ENCODE measurements around the gene CYFIP1. TPM values are rescaled to one million over a fixed set of nuclear protein-coding genes. Genes with fewer than 3 reads are reported as not detected.

CYFIP1 gene
- total and polyA plus RNA-seq, 9 of the 15 experiments (the other 6 are each of a cell fraction or from before 2014, with no cell fraction given), result 3.8 to 59.8 (median 28.3) TPM

DNA sequence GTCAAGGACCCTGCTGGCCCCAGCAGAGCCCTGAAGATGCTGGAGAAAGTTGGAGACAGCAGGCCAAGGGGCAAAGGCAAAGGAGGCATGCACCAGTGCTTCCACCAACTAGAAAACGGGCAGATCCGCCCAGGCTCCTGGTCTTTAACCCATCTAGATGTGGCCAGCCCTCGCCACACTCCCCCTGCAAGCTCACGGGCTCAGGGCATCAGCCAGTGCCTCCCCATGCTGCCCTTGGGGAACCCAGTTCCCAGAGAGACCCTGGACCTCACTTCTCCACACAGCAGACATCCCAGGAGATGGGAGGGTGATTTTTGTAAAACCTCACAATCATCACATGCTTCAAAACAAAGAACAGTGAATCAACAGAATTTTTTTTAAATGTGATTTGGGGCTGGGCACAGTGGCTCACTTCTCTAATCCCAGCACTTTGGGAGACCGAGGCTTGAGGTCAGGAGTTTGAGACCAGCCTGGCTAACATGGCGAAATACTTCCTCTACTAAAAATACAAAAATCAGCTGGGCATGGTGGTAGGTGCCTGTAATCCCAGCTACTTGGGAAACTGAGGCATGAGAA, 24.5 kb downstream of the CYFIP1 start:
- DNase-seq (ENCODE audit: extremely low read depth in 1 of 4, low spot score in 3 of 4) (no peak), FAIRE-seq (no peak), ATAC-seq (no peak)
- Histone ChIP-seq H4K20me1 (replicated peaks; ENCODE audit: control insufficient read depth, insufficient read depth, low read length) (peaks cover 4% of the 10 kb centered on the region), H3K4me1 (replicated peaks in 1 of 2; ENCODE audit: control insufficient read depth in 2 of 2, insufficient read depth in 2 of 2, low read length in 2 of 2) (peaks cover 0 to 31% of the 10 kb centered on the region in 2 experiments; a peak in 2 of 5 replicates), H3K27ac (ENCODE audit: extremely low read depth, low read depth, low read length) (no peak overlapping the region), H3K27me3 (ENCODE audit: control insufficient read depth in 2 of 2, insufficient read depth in 2 of 2, low read length in 2 of 2) (no peaks in the 10 kb centered on the region; a peak in 1 of 5 replicates), H3K9me3 (replicated peaks; ENCODE audit: control insufficient read depth, insufficient read depth, low read depth, low read length) (no peaks in the 10 kb centered on the region), H3K79me2 (ENCODE audit: control insufficient read depth, insufficient read depth, low read length) (peaks cover 14% of the 10 kb centered on the region), H3K4me3 (no peak overlapping the region), H3K4me2 (ENCODE audit: insufficient read depth, low read length) (no peak overlapping the region), H3K9me1 (ENCODE audit: control insufficient read depth, insufficient read depth, low read length) (peaks cover 10% of the 10 kb centered on the region), H2AFZ (ENCODE audit: low read depth, low read length) (no peak overlapping the region), H3K36me3 (ENCODE audit: control insufficient read depth, insufficient read depth, low read length) (no peaks in the 10 kb centered on the region), H3K9ac (ENCODE audit: insufficient read depth in 1 of 2, low read depth in 2 of 2, low read length in 2 of 2) (no peak overlapping the region)
- WGBS (ENCODE audit: insufficient coverage, low coverage, missing lambda C conversion rate), result 37% methylated on average over 6 of the region's 6 CpGs
- ChIA-PET CTCF (ENCODE audit: low intra/inter-chr PET ratio) (no interaction called here), POLR2A (interaction anchor here (0.5 kb wide), 1 partner anchor 31 kb away, joined by 3 read pairs; no protein-coding TSS in a partner anchor)
- TF ChIP-seq, protein P1, sequence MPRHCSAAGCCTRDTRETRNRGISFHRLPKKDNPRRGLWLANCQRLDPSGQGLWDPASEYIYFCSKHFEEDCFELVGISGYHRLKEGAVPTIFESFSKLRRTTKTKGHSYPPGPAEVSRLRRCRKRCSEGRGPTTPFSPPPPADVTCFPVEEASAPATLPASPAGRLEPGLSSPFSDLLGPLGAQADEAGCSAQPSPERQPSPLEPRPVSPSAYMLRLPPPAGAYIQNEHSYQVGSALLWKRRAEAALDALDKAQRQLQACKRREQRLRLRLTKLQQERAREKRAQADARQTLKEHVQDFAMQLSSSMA (CRISPR knock-in tag; IDR thresholded peaks at IDR 0.05), result no peak
- intact Hi-C loops (cut with micrococcal nuclease) (no loop called here), in situ Hi-C loops (cut with MboI) (no loop called here)
- no TSS peak for BruUV-seq (replicated peaks)

DNA sequence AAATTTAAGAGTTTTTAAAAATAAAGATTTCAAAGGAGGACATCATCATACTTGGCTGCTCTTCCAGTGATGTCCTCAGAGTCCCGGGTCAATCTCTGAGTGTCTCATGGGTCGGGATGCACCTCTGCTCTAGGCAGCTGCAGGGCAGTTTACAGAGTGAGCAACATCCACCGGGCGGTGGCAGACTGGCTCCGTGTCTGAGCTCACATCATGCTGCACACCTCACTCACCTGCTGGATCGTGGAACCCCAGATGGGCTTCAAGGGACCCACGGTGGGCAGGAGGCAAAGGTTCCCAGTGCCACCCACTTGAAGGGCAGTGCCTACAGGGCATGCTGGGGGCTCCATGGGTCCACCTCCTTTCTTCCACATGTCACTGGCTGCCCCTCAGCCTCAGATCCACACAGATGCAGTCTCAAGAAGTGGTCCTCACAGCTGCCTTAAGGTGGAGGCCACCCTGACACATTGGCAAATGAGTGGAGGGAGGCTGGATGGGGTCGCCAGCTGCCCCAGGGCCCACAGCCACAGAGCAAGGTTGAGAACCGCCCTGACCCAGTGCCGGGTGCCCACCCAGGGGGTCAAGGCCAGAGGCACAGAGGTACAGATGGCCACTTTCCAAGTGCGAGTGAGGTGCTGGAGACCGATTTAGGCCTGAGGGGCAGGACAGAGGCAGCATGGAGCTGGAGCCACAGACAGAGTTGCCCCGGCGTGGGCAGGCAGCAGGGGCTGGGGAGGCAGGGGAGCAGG, 25.2 kb downstream of the CYFIP1 start:
- TF ChIP-seq SNRNP70 (optimal IDR thresholded peaks at IDR 0.05; ENCODE audit: low read depth, low read length), result no peak
- no peak for TF ChIP-seq POLR2H (tag; IDR thresholded peaks at IDR 0.05; ENCODE audit: low read depth)
- TF ChIP-seq, protein P2, sequence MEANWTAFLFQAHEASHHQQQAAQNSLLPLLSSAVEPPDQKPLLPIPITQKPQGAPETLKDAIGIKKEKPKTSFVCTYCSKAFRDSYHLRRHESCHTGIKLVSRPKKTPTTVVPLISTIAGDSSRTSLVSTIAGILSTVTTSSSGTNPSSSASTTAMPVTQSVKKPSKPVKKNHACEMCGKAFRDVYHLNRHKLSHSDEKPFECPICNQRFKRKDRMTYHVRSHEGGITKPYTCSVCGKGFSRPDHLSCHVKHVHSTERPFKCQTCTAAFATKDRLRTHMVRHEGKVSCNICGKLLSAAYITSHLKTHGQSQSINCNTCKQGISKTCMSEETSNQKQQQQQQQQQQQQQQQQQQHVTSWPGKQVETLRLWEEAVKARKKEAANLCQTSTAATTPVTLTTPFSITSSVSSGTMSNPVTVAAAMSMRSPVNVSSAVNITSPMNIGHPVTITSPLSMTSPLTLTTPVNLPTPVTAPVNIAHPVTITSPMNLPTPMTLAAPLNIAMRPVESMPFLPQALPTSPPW (CRISPR knock-in tag; IDR thresholded peaks at IDR 0.05), result no peak
- TF ChIP-seq, protein P3, sequence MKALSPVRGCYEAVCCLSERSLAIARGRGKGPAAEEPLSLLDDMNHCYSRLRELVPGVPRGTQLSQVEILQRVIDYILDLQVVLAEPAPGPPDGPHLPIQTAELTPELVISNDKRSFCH (CRISPR knock-in tag; IDR thresholded peaks at IDR 0.05), result no peak
- TF ChIP-seq, protein P3 (tag; IDR thresholded peaks at IDR 0.05), result no peak
- TF ChIP-seq PTBP1 (IDR thresholded peaks at IDR 0.05; ENCODE audit: low read depth, low read length), result no peak
- TF ChIP-seq KDM5B (IDR thresholded peaks at IDR 0.05; ENCODE audit: insufficient replicate concordance, low read depth, low read length), result no peak
- TF ChIP-seq, protein P4, sequence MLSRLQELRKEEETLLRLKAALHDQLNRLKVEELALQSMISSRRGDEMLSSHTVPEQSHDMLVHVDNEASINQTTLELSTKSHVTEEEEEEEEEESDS (CRISPR knock-in tag; IDR thresholded peaks at IDR 0.05), result no peak
- Histone ChIP-seq H3K4me3 (no peak overlapping the region), H2AFZ (ENCODE audit: low read depth, low read length) (no peak overlapping the region), H3K9ac (ENCODE audit: insufficient read depth in 1 of 2, low read depth in 2 of 2, low read length in 2 of 2) (peak overlapping the region in 1 of 2 experiments; percentile 64; a peak in 1 of 4 replicates), H3K36me3 (ENCODE audit: control insufficient read depth, insufficient read depth, low read length) (no peaks in the 10 kb centered on the region), H3K79me2 (ENCODE audit: control insufficient read depth, insufficient read depth, low read length) (peaks cover 20% of the 10 kb centered on the region), H3K9me1 (ENCODE audit: control insufficient read depth, insufficient read depth, low read length) (peaks cover 10% of the 10 kb centered on the region), H3K27me3 (ENCODE audit: control insufficient read depth in 2 of 2, insufficient read depth in 2 of 2, low read length in 2 of 2) (no peaks in the 10 kb centered on the region; a peak in 1 of 5 replicates), H3K9me3 (replicated peaks; ENCODE audit: control insufficient read depth, insufficient read depth, low read depth, low read length) (no peaks in the 10 kb centered on the region), H3K4me2 (ENCODE audit: insufficient read depth, low read length) (no peak overlapping the region), H3K27ac (ENCODE audit: extremely low read depth, low read depth, low read length) (no peak overlapping the region), H3K4me1 (replicated peaks in 1 of 2; ENCODE audit: control insufficient read depth in 2 of 2, insufficient read depth in 2 of 2, low read length in 2 of 2) (peaks cover 0 to 32% of the 10 kb centered on the region in 2 experiments; a peak in 3 of 5 replicates), H4K20me1 (replicated peaks; ENCODE audit: control insufficient read depth, insufficient read depth, low read length) (peaks cover 4% of the 10 kb centered on the region)
- POLR2A ChIA-PET, result interaction anchor here (0.5 to 1.3 kb wide), 5 partner anchors 9 to 35 kb away, joined by 3 read pairs; no protein-coding TSS in a partner anchor
- CTCF ChIA-PET (ENCODE audit: low intra/inter-chr PET ratio), result no interaction called here
- DNase-seq (ENCODE audit: extremely low read depth in 1 of 4, low spot score in 3 of 4) (no peak), ATAC-seq (0 out of 3 replicates have a peak, but pooled peaks have one; percentile 26), FAIRE-seq (no peak)
- in situ Hi-C loops (cut with MboI) (no loop called here), intact Hi-C loops (cut with micrococcal nuclease) (no loop called here)
- 50% methylated on average over 13 of the region's 14 CpGs for WGBS (ENCODE audit: insufficient coverage, low coverage, missing lambda C conversion rate)
- BruUV-seq (replicated peaks), result no TSS peak

All from K562 (cell line).